H1 (cell line): ENCODE measurements around the gene ADRA2C. TPM values are rescaled to one million over a fixed set of nuclear protein-coding genes. Genes with fewer than 3 reads are reported as not detected.

Experiments
- ZNF274 ChIP-seq: IDR thresholded peaks from 2 replicates; pipeline ENCODE4 v1.7.0; 2012; ENCODE audit warnings: low read length, borderline replicate concordance; ENCODE audit errors: extremely low read depth
- polyA plus RNA-seq, 7 experiments: library from polyadenylated mRNA; depleted of rRNA in 3 of 7; stranded (reverse) in 5 of 7; unstranded in 2 of 7; fragments of >200 nt in 5 of 7; fragments of 200-250 nt in 2 of 7; gene quantifications; 1 replicate in 5 of 7; 2 replicates in 1 of 7; 4 replicates in 1 of 7; pipeline versions ENCODE4 v1.2.1 to v1.2.3, GENCODE V29; 2011 to 2013; ENCODE audit warnings: missing spikeins in 2 of 7, mixed read lengths in 2 of 7
- total RNA-seq: library from RNA; stranded (reverse); fragmentation: NEBNext Ultra II Directional; extraction: Animal tissue kit (Norgen Biotek cat#: 25700); gene quantifications from 2 replicates; pipeline ENCODE4 v1.2.1, GENCODE V29; 2021
- TF ChIP-seq, protein P1 (sequence below): IDR thresholded peaks from 2 replicates; pipeline ENCODE4 v1.6.1; 2012; ENCODE audit warnings: low read length, inconsistent platforms

The ADRA2C gene
- total and polyA plus RNA-seq, 2 of the 8 experiments (the other 6 are each of a cell fraction or from before 2014, with no cell fraction given), result 14.6 to 14.8 TPM

DNA sequence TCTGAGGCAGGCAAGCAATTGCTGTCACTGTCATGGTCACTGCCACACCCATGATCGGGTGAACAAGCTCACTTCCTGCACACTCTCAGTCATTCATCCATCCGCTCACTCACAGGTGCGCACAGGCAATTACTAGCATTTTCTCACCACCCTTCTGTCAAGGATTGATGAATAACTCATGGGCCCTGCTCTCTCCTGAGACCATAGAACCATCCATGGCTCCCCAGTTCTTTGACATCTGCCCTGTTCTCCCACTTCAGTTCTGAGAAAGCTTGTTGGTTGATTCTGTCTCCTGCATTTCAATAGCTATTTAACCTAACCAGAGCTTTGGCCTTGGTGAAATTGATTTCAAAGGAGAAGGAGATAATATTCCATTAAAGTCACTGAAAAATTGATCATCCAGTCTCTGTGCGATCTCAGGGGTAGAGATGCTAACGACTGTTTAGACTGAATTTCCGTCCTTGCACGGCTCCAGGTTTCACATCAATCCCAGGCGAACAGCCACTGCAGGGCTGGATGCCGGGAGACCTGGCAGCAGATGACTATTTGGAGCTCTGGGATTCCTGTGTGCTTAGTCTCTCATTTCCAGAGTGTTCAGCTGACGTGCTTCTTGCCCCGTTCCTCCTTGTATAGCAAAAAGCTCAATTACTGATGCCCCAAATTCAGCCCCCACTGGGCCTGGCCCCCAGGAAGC is 36.9 kb upstream of the ADRA2C start (continued):
- TF ChIP-seq, protein P1, sequence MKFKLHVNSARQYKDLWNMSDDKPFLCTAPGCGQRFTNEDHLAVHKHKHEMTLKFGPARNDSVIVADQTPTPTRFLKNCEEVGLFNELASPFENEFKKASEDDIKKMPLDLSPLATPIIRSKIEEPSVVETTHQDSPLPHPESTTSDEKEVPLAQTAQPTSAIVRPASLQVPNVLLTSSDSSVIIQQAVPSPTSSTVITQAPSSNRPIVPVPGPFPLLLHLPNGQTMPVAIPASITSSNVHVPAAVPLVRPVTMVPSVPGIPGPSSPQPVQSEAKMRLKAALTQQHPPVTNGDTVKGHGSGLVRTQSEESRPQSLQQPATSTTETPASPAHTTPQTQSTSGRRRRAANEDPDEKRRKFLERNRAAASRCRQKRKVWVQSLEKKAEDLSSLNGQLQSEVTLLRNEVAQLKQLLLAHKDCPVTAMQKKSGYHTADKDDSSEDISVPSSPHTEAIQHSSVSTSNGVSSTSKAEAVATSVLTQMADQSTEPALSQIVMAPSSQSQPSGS, result no peak
- TF ChIP-seq ZNF274, result no peak
